Neural cell (in vitro differentiated cells): ENCODE data around the gene LSM6. TPM values are rescaled to one million over a fixed set of nuclear protein-coding genes. Genes with fewer than 3 reads are reported as not detected.

Source experiments
- H2AFZ ChIP-seq: fragments of 200-600, 300-800 bp; sonication (generic), shearing (Covaris generic); 2 replicates; pipeline ENCODE4 v1.6.0; 2014; ENCODE audit warnings: low read depth, mild to moderate bottlenecking, antibody characterized with exemption, low read length, moderate library complexity
- H3F3A ChIP-seq: fragments of 200-600 bp; shearing (Covaris generic); 2 replicates; pipeline ENCODE4 v1.6.1; 2016; ENCODE audit warnings: mild to moderate bottlenecking, moderate library complexity, mixed read lengths, antibody characterized with exemption, low read length; ENCODE audit not compliant: insufficient read depth, poor library complexity, severe bottlenecking
- H3K27ac ChIP-seq: fragments of 200-600, 300-800 bp; sonication (generic), shearing (Covaris generic); 2 replicates; pipeline ENCODE4 v1.5.1; 2014; ENCODE audit warnings: mild to moderate bottlenecking, low read length, moderate library complexity
- H3K27me3 ChIP-seq: fragments of 300-800, 200-600 bp; sonication (generic), shearing (Covaris generic); 2 replicates; pipeline ENCODE4 v1.6.0; 2014; ENCODE audit warnings: mild to moderate bottlenecking, low read depth, low read length, moderate library complexity; ENCODE audit not compliant: insufficient read depth
- H3K36me3 ChIP-seq: fragments of 300-800, 200-600 bp; sonication (generic), shearing (Covaris generic); 2 replicates; pipeline ENCODE4 v1.5.1; 2014; ENCODE audit warnings: mild to moderate bottlenecking, antibody characterized with exemption, low read length, moderate library complexity; ENCODE audit not compliant: insufficient read depth
- H3K4me2 ChIP-seq: fragments of 300-800, 200-600 bp; sonication (generic), shearing (Covaris generic); 2 replicates; pipeline ENCODE4 v1.6.0; 2014; ENCODE audit warnings: mild to moderate bottlenecking, low read length
- H3K4me3 ChIP-seq: fragments of 300-800, 200-600 bp; sonication (generic), shearing (Covaris generic); 2 replicates; pipeline ENCODE4 v1.5.1; 2014; ENCODE audit warnings: mild to moderate bottlenecking, low read length, moderate library complexity
- H3K79me2 ChIP-seq: fragments of 200-600 bp; shearing (Covaris generic); replicated peaks from 2 replicates; pipeline ENCODE4 v1.6.0; 2014; ENCODE audit warnings: mild to moderate bottlenecking, low read length, moderate library complexity; ENCODE audit not compliant: insufficient read depth
- H3K9ac ChIP-seq: fragments of 300-800, 200-600 bp; sonication (generic), shearing (Covaris generic); 2 replicates; pipeline ENCODE4 v1.6.1; 2016; ENCODE audit warnings: mild to moderate bottlenecking, low read length, mixed read lengths
- H3K9me2 ChIP-seq: fragments of 200-600 bp; shearing (Covaris generic); 2 replicates; pipeline ENCODE4 v1.6.1; 2016; ENCODE audit warnings: mild to moderate bottlenecking, low read length, mixed read lengths; ENCODE audit not compliant: insufficient read depth
- H3K9me3 ChIP-seq: fragments of 200-600, 300-800 bp; sonication (generic), shearing (Covaris generic); 2 replicates; pipeline ENCODE4 v1.6.1; 2016; ENCODE audit warnings: mild to moderate bottlenecking, mixed run types, low read length, moderate library complexity, mixed read lengths
- H4K20me1 ChIP-seq: fragments of 200-600 bp; shearing (Covaris generic); 2 replicates; pipeline ENCODE4 v1.6.1; 2016; ENCODE audit warnings: mild to moderate bottlenecking, mixed run types; ENCODE audit not compliant: insufficient read depth
- EP300 ChIP-seq: fragments of 450-650 bp; conservative IDR thresholded peaks from 2 replicates; pipeline ENCODE4 v1.6.1; 2014; ENCODE audit warnings: antibody characterized with exemption, mild to moderate bottlenecking, moderate library complexity; ENCODE audit not compliant: poor library complexity, severe bottlenecking
- EZH2 ChIP-seq: fragments of 200-600, 300-800 bp; shearing (Covaris generic), sonication (generic); IDR thresholded peaks from 2 replicates; pipeline ENCODE4 v1.6.1; 2014; ENCODE audit warnings: antibody characterized with exemption, low read length, borderline replicate concordance, mild to moderate bottlenecking; ENCODE audit not compliant: insufficient read depth, poor library complexity, severe bottlenecking
- MXI1 ChIP-seq: fragments of 450-650 bp; conservative IDR thresholded peaks from 2 replicates; pipeline ENCODE4 v1.6.1; 2014; ENCODE audit warnings: antibody characterized with exemption, mild to moderate bottlenecking; ENCODE audit not compliant: poor library complexity, severe bottlenecking
- POLR2AphosphoS5 ChIP-seq: IDR thresholded peaks from 2 replicates; pipeline ENCODE4 v1.6.1; 2012
- RAD21 ChIP-seq: fragments of 450-650 bp; conservative IDR thresholded peaks from 2 replicates; pipeline ENCODE4 v1.6.1; 2014; ENCODE audit warnings: antibody characterized with exemption, mild to moderate bottlenecking, moderate library complexity
- SMC3 ChIP-seq: fragments of 450-650 bp; conservative IDR thresholded peaks from 2 replicates; pipeline ENCODE4 v1.6.1; 2014; ENCODE audit warnings: antibody characterized with exemption, mild to moderate bottlenecking, moderate library complexity; ENCODE audit not compliant: poor library complexity
- TAF1 ChIP-seq: IDR thresholded peaks from 2 replicates; pipeline ENCODE4 v1.6.1; 2012; ENCODE audit warnings: low read depth
- polyA plus RNA-seq: library from polyadenylated mRNA; depleted of rRNA; stranded (reverse); fragments of >200 nt; gene quantifications from 2 replicates; pipeline ENCODE4 v1.2.3, GENCODE V29; 2014
- TF ChIP-seq, protein P1 (sequence below): fragments of 450-650 bp; IDR thresholded peaks from 2 replicates; pipeline ENCODE4 v1.5.1; 2014; ENCODE audit warnings: antibody characterized with exemption, mild to moderate bottlenecking, moderate library complexity; ENCODE audit not compliant: poor library complexity, severe bottlenecking
- TF ChIP-seq, protein P2 (sequence below): IDR thresholded peaks from 2 replicates; pipeline ENCODE4 v1.6.1; 2012; ENCODE audit warnings: borderline replicate concordance

The LSM6 gene
- polyA plus RNA-seq, 1 donor from 2014 or later, result 123 TPM

DNA sequence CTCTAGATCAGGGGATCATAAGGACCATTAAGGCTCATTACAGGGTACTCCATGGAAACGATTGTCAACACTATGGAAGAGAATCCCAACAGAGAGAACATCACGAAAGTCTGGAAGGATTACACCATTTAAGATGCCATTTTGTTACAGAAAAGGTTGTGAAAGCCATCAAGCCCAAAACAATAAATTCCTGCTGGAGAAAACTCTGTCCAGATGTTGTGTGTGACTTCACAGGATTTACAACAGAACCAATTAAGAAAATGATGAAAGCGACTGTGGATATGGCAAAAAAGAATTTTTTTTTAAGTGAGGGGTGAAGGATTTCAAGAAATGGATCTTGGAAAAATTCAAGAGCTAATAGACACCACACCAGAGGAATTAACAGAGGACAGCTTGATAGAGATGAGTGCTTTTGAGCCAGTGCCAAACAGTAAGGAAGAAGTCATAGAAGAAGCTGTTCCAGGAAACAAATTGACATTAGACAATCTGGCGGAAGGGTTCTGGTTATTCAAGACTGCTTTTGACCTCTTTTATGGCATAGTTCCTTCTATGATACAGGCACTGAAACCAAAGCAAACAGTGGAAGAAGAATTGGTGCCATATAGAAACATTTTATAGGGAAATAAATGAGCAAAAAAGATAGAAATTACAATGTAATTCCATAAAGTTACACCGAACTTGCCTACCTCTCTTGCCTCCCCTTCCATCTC is 17.3 kb upstream of the LSM6 start:
- Histone ChIP-seq H3K36me3 (no peaks in the 10 kb centered on the region), H3K9ac (no peak overlapping the region), H3K4me3 (no peak overlapping the region), H3K4me2 (no peak overlapping the region), H3K9me3 (no peaks in the 10 kb centered on the region), H3F3A (no peaks in the 10 kb centered on the region), H2AFZ (no peak overlapping the region), H3K27ac (no peak overlapping the region), H4K20me1 (no peaks in the 10 kb centered on the region), H3K27me3 (no peaks in the 10 kb centered on the region), H3K79me2 (no peaks in the 10 kb centered on the region), H3K9me2 (no peaks in the 10 kb centered on the region)
- TF ChIP-seq EZH2 (no peak), EP300 (no peak), POLR2AphosphoS5 (no peak), SMC3 (no peak), TAF1 (no peak), MXI1 (no peak), RAD21 (no peak)
- TF ChIP-seq, protein P1, sequence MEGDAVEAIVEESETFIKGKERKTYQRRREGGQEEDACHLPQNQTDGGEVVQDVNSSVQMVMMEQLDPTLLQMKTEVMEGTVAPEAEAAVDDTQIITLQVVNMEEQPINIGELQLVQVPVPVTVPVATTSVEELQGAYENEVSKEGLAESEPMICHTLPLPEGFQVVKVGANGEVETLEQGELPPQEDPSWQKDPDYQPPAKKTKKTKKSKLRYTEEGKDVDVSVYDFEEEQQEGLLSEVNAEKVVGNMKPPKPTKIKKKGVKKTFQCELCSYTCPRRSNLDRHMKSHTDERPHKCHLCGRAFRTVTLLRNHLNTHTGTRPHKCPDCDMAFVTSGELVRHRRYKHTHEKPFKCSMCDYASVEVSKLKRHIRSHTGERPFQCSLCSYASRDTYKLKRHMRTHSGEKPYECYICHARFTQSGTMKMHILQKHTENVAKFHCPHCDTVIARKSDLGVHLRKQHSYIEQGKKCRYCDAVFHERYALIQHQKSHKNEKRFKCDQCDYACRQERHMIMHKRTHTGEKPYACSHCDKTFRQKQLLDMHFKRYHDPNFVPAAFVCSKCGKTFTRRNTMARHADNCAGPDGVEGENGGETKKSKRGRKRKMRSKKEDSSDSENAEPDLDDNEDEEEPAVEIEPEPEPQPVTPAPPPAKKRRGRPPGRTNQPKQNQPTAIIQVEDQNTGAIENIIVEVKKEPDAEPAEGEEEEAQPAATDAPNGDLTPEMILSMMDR, result no peak
- TF ChIP-seq, protein P2, sequence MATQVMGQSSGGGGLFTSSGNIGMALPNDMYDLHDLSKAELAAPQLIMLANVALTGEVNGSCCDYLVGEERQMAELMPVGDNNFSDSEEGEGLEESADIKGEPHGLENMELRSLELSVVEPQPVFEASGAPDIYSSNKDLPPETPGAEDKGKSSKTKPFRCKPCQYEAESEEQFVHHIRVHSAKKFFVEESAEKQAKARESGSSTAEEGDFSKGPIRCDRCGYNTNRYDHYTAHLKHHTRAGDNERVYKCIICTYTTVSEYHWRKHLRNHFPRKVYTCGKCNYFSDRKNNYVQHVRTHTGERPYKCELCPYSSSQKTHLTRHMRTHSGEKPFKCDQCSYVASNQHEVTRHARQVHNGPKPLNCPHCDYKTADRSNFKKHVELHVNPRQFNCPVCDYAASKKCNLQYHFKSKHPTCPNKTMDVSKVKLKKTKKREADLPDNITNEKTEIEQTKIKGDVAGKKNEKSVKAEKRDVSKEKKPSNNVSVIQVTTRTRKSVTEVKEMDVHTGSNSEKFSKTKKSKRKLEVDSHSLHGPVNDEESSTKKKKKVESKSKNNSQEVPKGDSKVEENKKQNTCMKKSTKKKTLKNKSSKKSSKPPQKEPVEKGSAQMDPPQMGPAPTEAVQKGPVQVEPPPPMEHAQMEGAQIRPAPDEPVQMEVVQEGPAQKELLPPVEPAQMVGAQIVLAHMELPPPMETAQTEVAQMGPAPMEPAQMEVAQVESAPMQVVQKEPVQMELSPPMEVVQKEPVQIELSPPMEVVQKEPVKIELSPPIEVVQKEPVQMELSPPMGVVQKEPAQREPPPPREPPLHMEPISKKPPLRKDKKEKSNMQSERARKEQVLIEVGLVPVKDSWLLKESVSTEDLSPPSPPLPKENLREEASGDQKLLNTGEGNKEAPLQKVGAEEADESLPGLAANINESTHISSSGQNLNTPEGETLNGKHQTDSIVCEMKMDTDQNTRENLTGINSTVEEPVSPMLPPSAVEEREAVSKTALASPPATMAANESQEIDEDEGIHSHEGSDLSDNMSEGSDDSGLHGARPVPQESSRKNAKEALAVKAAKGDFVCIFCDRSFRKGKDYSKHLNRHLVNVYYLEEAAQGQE, result no peak

DNA sequence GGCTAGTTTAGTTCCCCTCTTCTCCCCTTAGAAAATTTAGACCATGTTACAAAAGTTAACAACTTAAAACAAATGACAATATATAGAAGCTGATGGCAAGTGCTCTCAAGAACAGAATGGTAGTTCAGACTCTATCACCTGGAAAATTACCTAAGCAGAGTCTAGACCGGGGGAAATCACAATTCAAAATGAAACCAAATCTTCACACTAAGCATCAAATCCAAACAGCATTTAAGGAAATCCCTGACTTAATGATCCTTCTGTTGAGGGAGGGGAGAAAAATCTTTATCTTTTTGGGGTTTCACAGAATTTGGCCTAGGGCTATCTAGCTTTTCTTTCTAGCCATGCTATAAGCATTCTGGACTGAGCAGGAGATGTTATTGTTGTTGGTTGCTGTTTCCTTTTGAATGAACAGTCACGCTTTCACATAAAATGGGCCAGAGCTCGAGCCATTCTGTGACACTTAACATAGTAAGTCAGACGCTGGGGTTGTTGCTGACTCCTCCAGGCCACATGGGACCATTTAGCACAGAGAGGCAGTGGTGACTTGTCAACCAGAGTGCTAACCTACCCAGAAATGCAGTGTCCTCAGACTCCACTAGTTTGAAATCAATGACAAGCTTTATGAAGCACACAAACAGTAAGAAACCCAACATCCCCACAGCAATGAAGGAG is 16.0 kb upstream of the LSM6 start:
- Histone ChIP-seq H3K4me2 (no peak overlapping the region), H3K27me3 (no peaks in the 10 kb centered on the region), H2AFZ (no peak overlapping the region), H3K27ac (no peak overlapping the region), H3K9me2 (no peaks in the 10 kb centered on the region), H4K20me1 (no peaks in the 10 kb centered on the region), H3K9ac (no peak overlapping the region), H3K36me3 (no peaks in the 10 kb centered on the region), H3K9me3 (no peaks in the 10 kb centered on the region), H3K79me2 (no peaks in the 10 kb centered on the region), H3F3A (no peaks in the 10 kb centered on the region), H3K4me3 (no peak overlapping the region)
- TF ChIP-seq EZH2 (no peak), MXI1 (no peak), RAD21 (no peak), POLR2AphosphoS5 (no peak), TAF1 (no peak), EP300 (no peak), SMC3 (no peak)
- TF ChIP-seq, protein P1, result no peak
- TF ChIP-seq, protein P2, result no peak
